PC-9 (cell line): Measurements from ENCODE around the gene ZNF253. TPM values are rescaled to one million over a fixed set of nuclear protein-coding genes. Genes with fewer than 3 reads are reported as not detected.

Experiments
- BruUV-seq: library from RNA; stranded (reverse); fragments of 400-500 nt; replicated peaks from 2 replicates; lab custom pipeline; 2021; lab: Mats Ljungman, UMichigan
- CTCF ChIA-PET: fragments of 300-600 bp; sonication (Branson Sonifier 250); formaldehyde crosslinking; loops from one replicate; lab custom pipeline; 2022; ENCODE audit warnings: antibody characterized with exemption; lab: Charles Lee
- POLR2A ChIA-PET: fragments of 300-600 bp; sonication (Branson Sonifier 250); formaldehyde crosslinking; loops from one replicate; lab custom pipeline; 2022; ENCODE audit warnings: antibody characterized with exemption; ENCODE audit not compliant: unreplicated experiment; lab: Charles Lee
- DNase-seq, 2 experiments: peaks; one replicate each; pipeline versions ENCODE4 v3.0.0 to v3.0.0-alpha.2; 2015 to 2022; ENCODE audit warnings: mixed read lengths in 1 of 2
- H2AFZ ChIP-seq: fragments of 200-600 bp; sonication (generic); 2 replicates; pipeline ENCODE4 v1.8.1; 2017; ENCODE audit warnings: antibody characterized with exemption
- H3F3A ChIP-seq: fragments of 200-600 bp; sonication (generic); 2 replicates; pipeline ENCODE4 v1.8.1; 2017; ENCODE audit warnings: antibody characterized with exemption, mild to moderate bottlenecking, low read depth; ENCODE audit not compliant: insufficient read depth
- H3K27ac ChIP-seq: fragments of 200-600 bp; sonication (generic); 2 replicates; pipeline ENCODE4 v1.6.1; 2016; ENCODE audit warnings: mixed run types
- H3K27me3 ChIP-seq: fragments of 200-600 bp; sonication (generic); 2 replicates; pipeline ENCODE4 v1.6.1; 2016; ENCODE audit warnings: low read depth, mixed run types; ENCODE audit not compliant: insufficient read depth
- H3K36me3 ChIP-seq: fragments of 200-600 bp; sonication (generic); 2 replicates; pipeline ENCODE4 v1.6.1; 2016; ENCODE audit warnings: low read depth, mixed run types
- H3K4me1 ChIP-seq: fragments of 200-600 bp; sonication (generic); replicated peaks from 2 replicates; pipeline ENCODE4 v1.6.1; 2016; ENCODE audit warnings: mixed run types; ENCODE audit not compliant: insufficient read depth
- H3K4me2 ChIP-seq: fragments of 200-600 bp; sonication (generic); 2 replicates; pipeline ENCODE4 v1.6.1; 2017; ENCODE audit warnings: mixed run types
- H3K4me3 ChIP-seq: fragments of 200-600 bp; sonication (generic); 2 replicates; pipeline ENCODE4 v1.6.1; 2016; ENCODE audit warnings: mixed run types
- H3K79me2 ChIP-seq: fragments of 200-600 bp; sonication (generic); 2 replicates; pipeline ENCODE4 v1.6.1; 2017; ENCODE audit warnings: low read depth, mixed run types
- H3K9me2 ChIP-seq: fragments of 200-600 bp; sonication (generic); 2 replicates; pipeline ENCODE4 v1.8.1; 2017; ENCODE audit warnings: mild to moderate bottlenecking; ENCODE audit not compliant: insufficient read depth
- H3K9me3 ChIP-seq: fragments of 200-600 bp; sonication (generic); 2 replicates; pipeline ENCODE4 v1.8.1; 2016; ENCODE audit warnings: low read depth; ENCODE audit not compliant: insufficient read depth
- H4K20me1 ChIP-seq: fragments of 200-600 bp; sonication (generic); 2 replicates; pipeline ENCODE4 v1.8.1; 2017; ENCODE audit not compliant: insufficient read depth
- CTCF ChIP-seq: fragments of 200-600 bp; sonication (generic); conservative IDR thresholded peaks from 2 replicates; pipeline ENCODE4 v1.6.1; 2017; ENCODE audit warnings: mixed run types, antibody characterized with exemption, mild to moderate bottlenecking, moderate library complexity
- EZH2 ChIP-seq: fragments of 200-600 bp; sonication (generic); IDR thresholded peaks from 2 replicates; pipeline ENCODE4 v1.8.0; 2017; ENCODE audit warnings: antibody characterized with exemption, low read depth
- intact Hi-C: fragments of 100-400 bp; cut with micrococcal nuclease; formaldehyde crosslinking; loops from one replicate; pipeline ENCODE4 v1.10.0; 2022; ENCODE audit not compliant: unreplicated experiment
- total RNA-seq: library from RNA; stranded (reverse); gene quantifications from 2 replicates; pipeline ENCODE4 v1.2.3, GENCODE V29; 2021

ZNF253 gene
- total RNA-seq, 1 experiment from 2014 or later, result 5.1 TPM

- Histone ChIP-seq H4K20me1 (no peaks in the 10 kb centered on the region), H3K27me3 (no peaks in the 10 kb centered on the region), H3K4me1 (peaks cover 5% of the 10 kb centered on the region), H3F3A (peaks cover 11% of the 10 kb centered on the region; the same call in 1 of the 2 replicates), H3K4me2 (no peak overlapping the region), H3K9me2 (no peaks in the 10 kb centered on the region), H3K4me3 (no peak overlapping the region), H3K36me3 (peaks cover 14% of the 10 kb centered on the region), H3K79me2 (0 out of 2 replicates have a peak, but pooled peaks cover 15% of the 10 kb centered on the region), H2AFZ (no peak overlapping the region), H3K27ac (no peak overlapping the region), H3K9me3 (peaks cover 33% of the 10 kb centered on the region)
- intact Hi-C loops, result loop anchor here (5.0 kb wide), 1 partner anchor 157 kb away; the partner anchor contains the start of gene ZNF101
- ChIA-PET POLR2A (no interaction called here), CTCF (no interaction called here)
- DNase-seq, result no peak
- no peak for TF ChIP-seq EZH2
- no peak for TF ChIP-seq CTCF
- no TSS peak for BruUV-seq
Observed at GRCh38 chr19:19823916-19824315, 41.8 kb upstream of the ZNF253 start.

GRCh38 chr19:19826875-19827274, 38.8 kb upstream of the ZNF253 start:
- POLR2A ChIA-PET, result no interaction called here
- H4K20me1 ChIP-seq, result no peaks in the 10 kb centered on the region
- no peaks in the 10 kb centered on the region for H3K9me2 ChIP-seq
- TF ChIP-seq CTCF (no peak), EZH2 (no peak)
- H3K27ac ChIP-seq, result no peak overlapping the region
- no peaks in the 10 kb centered on the region for H3K36me3 ChIP-seq
- no peak overlapping the region for H2AFZ ChIP-seq
- CTCF ChIA-PET, result no interaction called here
- H3F3A ChIP-seq, result peaks cover 3% of the 10 kb centered on the region; the same call in 1 of the 2 replicates
- no peak overlapping the region for H3K4me2 ChIP-seq
- no peak for DNase-seq
- peaks cover 43% of the 10 kb centered on the region for H3K9me3 ChIP-seq
- no peaks in the 10 kb centered on the region for H3K79me2 ChIP-seq
- intact Hi-C loops, result no loop called here
- BruUV-seq, result no TSS peak
- H3K4me1 ChIP-seq, result peaks cover 4% of the 10 kb centered on the region
- H3K27me3 ChIP-seq, result no peaks in the 10 kb centered on the region
- H3K4me3 ChIP-seq, result no peak overlapping the region

GRCh38 chr19:19835560-19836038, 30.1 kb upstream of the ZNF253 start:
- H2AFZ ChIP-seq, result no peak overlapping the region
- ChIA-PET POLR2A (no interaction called here), CTCF (no interaction called here)
- H3K79me2 ChIP-seq, result no peaks in the 10 kb centered on the region
- no TSS peak for BruUV-seq
- no peaks in the 10 kb centered on the region for H4K20me1 ChIP-seq
- DNase-seq, result no peak
- H3K9me2 ChIP-seq, result no peaks in the 10 kb centered on the region
- H3F3A ChIP-seq, result no peaks in the 10 kb centered on the region
- H3K27me3 ChIP-seq, result no peaks in the 10 kb centered on the region
- no peak overlapping the region for H3K4me3 ChIP-seq
- TF ChIP-seq EZH2 (no peak), CTCF (no peak)
- H3K36me3 ChIP-seq, result no peaks in the 10 kb centered on the region
- no peak overlapping the region for H3K27ac ChIP-seq
- no peak overlapping the region for H3K4me2 ChIP-seq
- no peaks in the 10 kb centered on the region for H3K4me1 ChIP-seq
- peaks cover 72% of the 10 kb centered on the region for H3K9me3 ChIP-seq
- intact Hi-C loops, result no loop called here
